Calu3 (cell line): ENCODE measurements around the gene MAPRE3. TPM values are rescaled to one million over a fixed set of nuclear protein-coding genes. Genes with fewer than 3 reads are reported as not detected.

Experiments used
- BruUV-seq: library from RNA; stranded (reverse); fragments of 400-500 nt; replicated peaks from 2 replicates; lab custom pipeline; 2021; lab: Mats Ljungman, UMichigan
- CTCF ChIA-PET: fragments of 300-600 bp; sonication (Branson Sonifier 250); formaldehyde crosslinking; loops from one replicate; lab custom pipeline; 2022; ENCODE audit warnings: antibody characterized with exemption; lab: Charles Lee
- DNase-seq: peaks from one replicate; pipeline ENCODE4 v3.0.0; 2022
- H3K27ac Mint-ChIP-seq: one replicate; pipeline ENCODE4 v1.8.0; 2022; ENCODE audit warnings: mixed read lengths; ENCODE audit not compliant: unreplicated experiment
- H3K27me3 Mint-ChIP-seq: one replicate; pipeline ENCODE4 v1.8.0; 2022; ENCODE audit warnings: mixed read lengths; ENCODE audit not compliant: unreplicated experiment
- H3K36me3 Mint-ChIP-seq: one replicate; pipeline ENCODE4 v1.8.0; 2022; ENCODE audit warnings: mild to moderate bottlenecking, moderate library complexity, mixed read lengths; ENCODE audit not compliant: insufficient read depth, unreplicated experiment
- H3K4me1 Mint-ChIP-seq: one replicate; pipeline ENCODE4 v1.8.0; 2022; ENCODE audit warnings: mild to moderate bottlenecking, low read depth, mixed read lengths; ENCODE audit not compliant: unreplicated experiment
- H3K4me3 Mint-ChIP-seq: one replicate; pipeline ENCODE4 v1.8.0; 2022; ENCODE audit warnings: mild to moderate bottlenecking, low read depth, moderate library complexity, mixed read lengths; ENCODE audit not compliant: unreplicated experiment
- H3K9me3 Mint-ChIP-seq: one replicate; pipeline ENCODE4 v1.8.0; 2022; ENCODE audit warnings: low read depth, mixed read lengths; ENCODE audit not compliant: unreplicated experiment
- intact Hi-C: fragments of 100-400 bp; cut with micrococcal nuclease; formaldehyde crosslinking; loops from one replicate; pipeline ENCODE4 v1.10.0; 2022; ENCODE audit not compliant: unreplicated experiment
- total RNA-seq: library from RNA; stranded (reverse); gene quantifications from 2 replicates; pipeline ENCODE4 v1.2.3, GENCODE V29; 2022
- TF ChIP-seq, protein P1 (sequence below): fragments of 200-600 bp; IDR thresholded peaks from one replicate; pipeline ENCODE4 v1.8.0; 2022; ENCODE audit warnings: antibody characterized with exemption; ENCODE audit not compliant: unreplicated experiment

The MAPRE3 gene
- total RNA-seq, 1 experiment from 2014 or later, result 11.1 TPM

DNA sequence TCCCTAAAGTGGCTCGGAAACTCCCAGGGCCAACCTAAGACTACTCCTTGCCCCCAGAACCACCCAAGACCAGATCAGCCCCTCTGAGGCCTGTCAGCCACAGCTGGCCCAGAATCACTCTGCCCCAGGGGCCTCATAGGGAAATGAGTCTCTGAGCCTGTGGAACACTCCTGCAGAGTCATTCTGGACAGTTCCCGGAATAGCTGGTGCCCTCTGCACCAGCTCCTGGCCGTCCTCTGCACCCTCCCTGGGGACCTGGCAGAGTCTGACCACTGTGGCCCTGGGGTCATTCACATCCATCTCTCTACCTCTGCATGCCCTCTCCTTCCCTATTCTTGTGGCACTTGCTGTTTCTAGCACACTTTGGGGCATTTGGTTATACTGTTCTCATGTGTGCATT is 47.7 kb downstream of the MAPRE3 start:
- H3K9me3 Mint-ChIP-seq, result no peaks in the 10 kb centered on the region
- CTCF ChIA-PET, result interaction anchor here (4.4 kb wide), 1 partner anchor 56 kb away, joined by 144 read pairs; no protein-coding TSS in a partner anchor
- TF ChIP-seq, protein P1, sequence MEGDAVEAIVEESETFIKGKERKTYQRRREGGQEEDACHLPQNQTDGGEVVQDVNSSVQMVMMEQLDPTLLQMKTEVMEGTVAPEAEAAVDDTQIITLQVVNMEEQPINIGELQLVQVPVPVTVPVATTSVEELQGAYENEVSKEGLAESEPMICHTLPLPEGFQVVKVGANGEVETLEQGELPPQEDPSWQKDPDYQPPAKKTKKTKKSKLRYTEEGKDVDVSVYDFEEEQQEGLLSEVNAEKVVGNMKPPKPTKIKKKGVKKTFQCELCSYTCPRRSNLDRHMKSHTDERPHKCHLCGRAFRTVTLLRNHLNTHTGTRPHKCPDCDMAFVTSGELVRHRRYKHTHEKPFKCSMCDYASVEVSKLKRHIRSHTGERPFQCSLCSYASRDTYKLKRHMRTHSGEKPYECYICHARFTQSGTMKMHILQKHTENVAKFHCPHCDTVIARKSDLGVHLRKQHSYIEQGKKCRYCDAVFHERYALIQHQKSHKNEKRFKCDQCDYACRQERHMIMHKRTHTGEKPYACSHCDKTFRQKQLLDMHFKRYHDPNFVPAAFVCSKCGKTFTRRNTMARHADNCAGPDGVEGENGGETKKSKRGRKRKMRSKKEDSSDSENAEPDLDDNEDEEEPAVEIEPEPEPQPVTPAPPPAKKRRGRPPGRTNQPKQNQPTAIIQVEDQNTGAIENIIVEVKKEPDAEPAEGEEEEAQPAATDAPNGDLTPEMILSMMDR, result no peak
- peaks cover 12% of the 10 kb centered on the region for H3K36me3 Mint-ChIP-seq
- DNase-seq, result no peak
- BruUV-seq, result no TSS peak
- H3K4me3 Mint-ChIP-seq, result no peak overlapping the region
- H3K27me3 Mint-ChIP-seq, result no peaks in the 10 kb centered on the region
- intact Hi-C loops, result loop anchor here (5.0 kb wide), 1 partner anchor 171 kb away; the partner anchor contains the start of gene DPYSL5
- no peak overlapping the region for H3K27ac Mint-ChIP-seq
- H3K4me1 Mint-ChIP-seq, result peaks cover 40% of the 10 kb centered on the region

DNA sequence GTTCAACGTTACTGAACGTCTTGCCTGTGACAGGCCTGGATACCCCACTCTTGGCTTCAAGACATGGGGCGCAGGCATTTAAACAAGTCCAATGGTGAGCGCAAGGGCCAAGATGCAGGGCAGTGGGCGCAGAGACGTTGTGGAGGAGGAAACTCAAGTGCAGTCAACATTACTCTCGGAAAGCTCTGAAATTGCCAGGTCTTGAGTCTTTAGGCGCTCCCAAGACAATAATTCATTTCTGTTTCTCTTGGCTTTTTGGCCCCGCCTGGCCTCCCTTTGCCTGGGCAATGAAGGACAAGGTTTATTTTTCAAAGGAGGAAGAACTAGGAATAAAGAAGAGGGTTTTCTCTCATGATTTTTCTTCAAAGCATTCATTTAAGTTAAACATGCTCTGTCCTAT is 49.0 kb downstream of the MAPRE3 start:
- Mint-ChIP-seq H3K4me1 (peaks cover 40% of the 10 kb centered on the region), H3K36me3 (peaks cover 23% of the 10 kb centered on the region), H3K9me3 (no peaks in the 10 kb centered on the region), H3K27ac (no peak overlapping the region), H3K4me3 (no peak overlapping the region), H3K27me3 (no peaks in the 10 kb centered on the region)
- TF ChIP-seq, protein P1, result no peak
- no peak for DNase-seq
- no TSS peak for BruUV-seq
- intact Hi-C loops, result loop anchor here (5.0 kb wide), 1 partner anchor 172 kb away; the partner anchor contains the start of gene DPYSL5
- CTCF ChIA-PET, result interaction anchor here (0.5 to 1.3 kb wide), 2 partner anchors 58 to 180 kb away, joined by 4 to 9 read pairs; no protein-coding TSS in a partner anchor

DNA sequence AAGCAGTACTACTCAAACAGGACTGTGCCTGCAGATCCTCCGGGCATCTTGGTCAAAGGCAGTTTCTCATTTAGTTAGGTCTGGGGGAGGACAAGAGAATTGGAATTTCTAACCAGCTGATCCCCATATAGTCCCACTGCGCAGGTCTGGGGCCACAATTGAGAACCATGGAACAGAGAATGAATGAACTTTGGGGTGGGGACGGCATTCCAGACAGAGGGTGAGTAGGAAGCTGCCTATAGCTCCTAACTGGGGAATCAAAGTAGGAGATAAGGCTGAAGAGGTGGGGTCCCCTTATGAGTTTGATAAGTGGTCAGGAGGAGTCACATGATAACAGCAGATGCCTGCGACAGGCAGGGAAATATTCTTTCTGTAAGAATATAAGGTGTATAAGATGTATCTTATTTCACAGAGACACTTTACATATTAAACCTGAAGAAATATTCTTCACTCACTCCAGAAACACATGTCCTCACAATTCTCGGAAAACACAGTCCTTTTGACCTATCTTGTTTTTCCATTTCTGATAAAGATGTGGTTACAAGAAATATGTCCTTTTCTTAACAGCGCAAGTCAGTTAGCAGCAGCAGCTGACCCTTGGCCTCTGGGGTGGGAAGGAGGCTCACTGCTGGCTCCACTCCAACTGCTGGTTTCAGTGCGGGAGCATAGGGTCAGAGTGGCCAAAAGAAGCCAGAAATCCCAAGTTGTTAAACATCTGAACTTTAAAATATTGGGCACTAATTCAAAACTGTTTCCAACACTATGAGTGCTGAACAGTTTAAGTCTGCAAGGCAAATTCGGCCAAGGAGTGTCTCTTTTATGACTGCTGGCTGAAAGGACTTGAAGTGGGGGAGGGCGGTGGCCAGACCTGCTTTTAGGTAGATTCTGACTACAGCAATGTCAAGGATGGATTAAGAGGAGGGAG is 49.8 kb downstream of the MAPRE3 start:
- DNase-seq, result no peak
- Mint-ChIP-seq H3K27ac (no peak overlapping the region), H3K4me3 (peak overlapping the region; percentile 16), H3K27me3 (no peaks in the 10 kb centered on the region), H3K9me3 (no peaks in the 10 kb centered on the region), H3K4me1 (peaks cover 38% of the 10 kb centered on the region), H3K36me3 (peaks cover 25% of the 10 kb centered on the region)
- intact Hi-C loops, result loop anchor here (5.0 kb wide), 1 partner anchor 173 kb away; the partner anchor contains the start of gene DPYSL5
- TF ChIP-seq, protein P1, result no peak
- CTCF ChIA-PET, result interaction anchor here (0.5 to 1.3 kb wide), 2 partner anchors 58 to 181 kb away, joined by 4 to 9 read pairs; no protein-coding TSS in a partner anchor
- no TSS peak for BruUV-seq

DNA sequence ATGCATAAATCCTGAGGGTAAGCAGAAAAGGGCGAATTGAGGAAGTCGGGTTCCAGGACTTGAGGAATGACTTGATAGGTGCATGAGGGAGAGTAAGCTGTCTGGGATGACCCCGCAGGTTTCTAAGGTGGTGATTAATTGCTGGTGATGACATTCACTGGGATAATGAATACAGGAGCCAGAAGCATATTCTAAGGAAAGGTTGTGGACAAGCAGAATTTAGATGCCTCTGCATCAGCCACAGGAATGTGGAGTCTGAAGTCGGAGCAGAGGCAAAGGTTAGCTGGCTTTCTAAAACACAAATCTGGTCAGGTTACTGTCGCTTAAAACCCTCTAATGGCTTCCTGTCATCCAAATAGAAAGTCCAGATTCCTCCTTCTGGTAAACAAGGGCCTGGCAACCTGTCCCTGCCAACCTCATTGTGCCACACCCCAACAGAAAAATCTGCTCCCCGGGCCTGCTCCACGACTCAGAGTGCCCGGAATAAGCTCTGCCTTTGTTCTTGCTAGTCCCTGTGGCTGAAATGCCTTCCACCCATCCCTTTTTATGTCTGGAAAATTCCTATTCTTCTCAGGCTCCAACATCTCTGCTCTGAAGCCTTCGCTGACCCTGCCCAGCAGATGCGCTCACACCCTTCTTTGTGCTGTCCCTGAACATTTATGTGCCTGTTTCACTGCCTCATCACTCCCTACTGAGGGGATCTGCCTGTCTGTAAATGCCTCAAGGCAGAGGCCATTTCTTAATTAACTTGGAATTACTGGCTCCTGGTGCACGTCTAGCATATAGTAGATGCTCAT is 51.0 kb downstream of the MAPRE3 start:
- Mint-ChIP-seq H3K27me3 (no peaks in the 10 kb centered on the region), H3K4me1 (peaks cover 27% of the 10 kb centered on the region), H3K36me3 (peaks cover 28% of the 10 kb centered on the region), H3K9me3 (no peaks in the 10 kb centered on the region), H3K27ac (peak overlapping the region; percentile 20), H3K4me3 (peak overlapping the region; percentile 16)
- DNase-seq, result peak; percentile 52
- CTCF ChIA-PET, result interaction anchor here (1.2 kb wide), 1 partner anchor 59 kb away, joined by 5 read pairs; no protein-coding TSS in a partner anchor
- intact Hi-C loops, result no loop called here
- no TSS peak for BruUV-seq
- TF ChIP-seq, protein P1, result no peak
